HG03558 (cell line): ENCODE measurements around the gene HOXC5.
"Not testable (repeated sequence)": the region's sequence is repeated elsewhere in the genome, so short reads cannot be mapped to it uniquely, and the experiment has no call there.

Experiments used
- ATAC-seq: cut with Tn5 transposase; IDR thresholded peaks from one replicate; pipeline ENCODE4 v1.9.1; 2021; ENCODE audit warnings: moderate number of reproducible peaks; ENCODE audit not compliant: unreplicated experiment; ENCODE audit errors: extremely low read depth

Gene HOXC5

GRCh38 chr12:54058128-54058768 lies 25.4 kb downstream of the HOXC5 start:
- ATAC-seq = no peak

GRCh38 chr12:54059668-54060067 lies 26.8 kb downstream of the HOXC5 start:
- ATAC-seq = no peak

DNA sequence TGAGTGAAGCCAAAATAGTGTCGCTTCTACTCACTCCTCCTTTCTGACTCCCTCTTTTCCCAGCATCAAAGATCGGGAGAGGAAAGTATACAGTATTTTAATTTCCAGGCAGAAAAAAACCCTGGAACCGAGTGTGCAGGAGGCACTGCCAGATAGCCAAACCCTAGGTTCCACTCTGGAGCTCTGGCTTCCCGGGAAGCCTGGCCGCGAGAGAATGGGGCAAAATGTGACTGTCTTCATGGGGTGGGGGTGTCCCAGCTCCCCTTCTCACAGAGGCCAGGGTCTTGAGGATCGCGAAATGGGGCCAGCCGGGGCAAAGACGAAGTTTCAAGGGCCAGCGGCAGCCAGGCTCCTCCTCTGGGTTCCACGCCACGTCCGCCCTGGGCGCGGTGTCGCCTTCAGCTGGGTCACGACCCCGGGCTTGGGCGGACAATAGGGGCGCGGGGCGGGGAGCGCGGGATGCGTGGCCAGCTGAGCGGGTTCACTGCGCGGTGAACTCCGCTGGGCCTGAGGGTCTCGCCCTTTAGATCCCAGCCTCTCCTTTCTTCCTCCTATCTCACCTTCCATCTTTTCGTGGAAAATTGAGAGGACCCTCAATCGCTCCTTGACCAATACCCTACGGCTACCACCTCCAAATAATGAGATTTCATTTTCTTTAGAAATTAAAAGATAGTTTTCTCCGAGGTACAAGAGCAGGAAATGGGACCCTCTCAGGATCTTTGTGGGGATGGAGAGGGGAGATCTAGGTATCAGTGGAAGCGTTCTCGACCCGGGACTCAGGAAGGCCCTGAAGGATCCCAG lies 27.5 kb downstream of the HOXC5 start:
- no peak for ATAC-seq

- no peak for ATAC-seq
Observed at GRCh38 chr12:54060975-54061778, 28.3 kb downstream of the HOXC5 start.

DNA sequence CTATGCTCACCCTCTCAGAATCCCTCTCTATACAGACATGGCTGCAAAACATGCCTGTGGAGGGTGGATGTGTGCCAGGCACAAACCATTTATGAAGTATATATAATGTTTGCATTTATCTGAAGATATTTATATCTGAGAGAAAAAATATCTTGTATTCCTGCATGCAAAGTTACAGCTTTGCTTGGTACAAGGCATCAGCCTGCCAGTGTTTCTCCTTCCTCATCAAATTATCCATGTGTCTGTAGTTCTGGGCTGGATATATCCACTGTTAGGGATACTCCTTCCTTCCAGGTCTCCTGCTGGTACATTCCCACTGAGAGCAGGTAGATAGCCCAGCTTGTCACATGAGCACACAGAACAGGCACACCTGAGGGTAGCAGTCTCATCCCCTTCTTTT lies 32.8 kb downstream of the HOXC5 start:
- no peak for ATAC-seq

- ATAC-seq = no peak
Observed at GRCh38 chr12:54066408-54066807, 33.6 kb downstream of the HOXC5 start.

DNA sequence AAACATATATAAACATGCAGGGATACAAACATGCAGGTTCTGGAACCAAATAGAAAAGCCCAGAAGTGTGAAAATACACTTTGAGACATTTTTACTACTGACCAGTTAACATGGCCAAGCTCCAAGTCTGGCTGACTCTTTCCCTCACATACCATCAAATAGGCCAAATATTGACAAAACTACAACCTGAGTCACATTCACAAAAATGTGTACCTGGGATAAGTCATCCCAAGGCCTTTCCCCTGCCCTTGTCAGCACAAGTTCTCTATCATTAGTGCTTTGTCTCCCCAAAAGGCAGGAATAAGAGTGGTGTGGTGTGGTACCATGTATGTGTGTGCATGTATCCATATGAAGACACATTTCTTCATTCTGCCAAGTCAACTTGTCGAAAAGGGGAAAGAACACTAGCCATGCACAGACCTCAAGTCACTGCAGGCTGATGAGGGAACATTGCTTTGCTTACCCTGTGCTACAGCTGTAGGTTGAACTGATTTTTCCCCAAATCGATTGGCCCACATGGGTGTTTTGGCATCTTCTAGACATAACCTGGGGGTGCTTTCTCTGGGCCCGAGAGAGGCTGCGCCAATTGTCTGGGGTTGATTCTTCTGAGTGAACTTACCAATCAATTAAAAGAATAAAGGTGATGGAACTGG lies 35.7 kb downstream of the HOXC5 start:
- ATAC-seq = no peak

DNA sequence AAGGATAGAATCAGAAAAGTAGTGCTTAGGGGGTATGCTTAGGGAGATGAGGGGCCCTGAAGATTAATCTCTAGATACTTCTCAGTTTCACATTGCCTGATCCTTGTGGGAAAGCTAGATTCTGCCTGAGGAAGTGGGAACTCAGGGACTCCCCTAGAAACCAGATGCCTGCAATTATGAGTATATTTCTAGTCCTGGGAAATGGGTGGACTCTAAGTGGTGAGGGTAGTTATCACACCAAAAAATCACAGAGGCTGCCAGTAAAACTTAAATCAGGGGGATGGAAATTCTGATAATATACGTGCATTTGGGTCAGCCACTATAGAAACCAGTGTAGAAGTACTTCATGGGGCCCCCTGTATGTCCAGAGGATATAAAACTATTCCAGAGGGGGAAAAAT lies 39.1 kb downstream of the HOXC5 start:
- ATAC-seq = no peak

GRCh38 chr12:54074308-54074707 lies 41.5 kb downstream of the HOXC5 start:
- no peak for ATAC-seq

GRCh38 chr12:54075409-54075808 lies 42.6 kb downstream of the HOXC5 start:
- no peak for ATAC-seq

DNA sequence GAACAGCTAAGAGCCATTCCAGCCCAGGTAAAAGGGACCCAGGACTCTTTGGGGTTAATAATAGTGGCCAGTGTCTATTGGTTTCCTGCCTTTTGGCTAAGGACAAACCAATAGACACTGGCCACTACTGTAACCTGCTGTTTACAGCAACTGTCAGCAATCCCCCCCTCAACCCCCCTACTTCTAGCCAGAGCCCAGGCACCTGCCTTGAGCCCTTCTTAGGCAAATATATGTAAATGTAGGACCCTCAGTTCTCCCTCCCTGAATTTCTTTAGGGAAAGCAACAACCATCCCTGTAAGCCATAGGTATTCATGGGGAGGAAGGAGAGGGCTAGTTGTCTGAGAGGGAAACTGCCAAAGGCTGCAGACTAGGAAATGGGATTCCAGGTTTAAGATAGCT lies 43.1 kb downstream of the HOXC5 start:
- no peak for ATAC-seq

DNA sequence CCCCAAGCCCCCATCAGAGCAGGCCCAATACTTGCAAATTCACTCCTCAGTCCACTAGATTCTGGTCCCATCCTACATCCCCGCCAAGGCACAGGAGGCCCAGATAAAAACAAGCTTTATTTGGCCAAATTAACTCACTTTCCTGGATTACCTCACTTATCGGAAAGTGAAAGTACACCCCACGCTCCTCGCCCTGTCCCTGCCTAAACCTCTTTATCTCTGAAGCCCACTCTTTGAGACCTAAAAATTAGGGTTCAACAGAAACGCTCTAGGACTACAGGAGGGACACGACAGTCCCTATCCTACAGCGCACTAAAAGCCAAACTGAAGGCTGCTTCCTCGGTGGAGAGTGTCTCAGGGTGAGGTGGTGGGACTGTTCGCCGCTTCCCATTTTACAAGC lies 45.0 kb downstream of the HOXC5 start:
- ATAC-seq = not testable (repeated sequence)

DNA sequence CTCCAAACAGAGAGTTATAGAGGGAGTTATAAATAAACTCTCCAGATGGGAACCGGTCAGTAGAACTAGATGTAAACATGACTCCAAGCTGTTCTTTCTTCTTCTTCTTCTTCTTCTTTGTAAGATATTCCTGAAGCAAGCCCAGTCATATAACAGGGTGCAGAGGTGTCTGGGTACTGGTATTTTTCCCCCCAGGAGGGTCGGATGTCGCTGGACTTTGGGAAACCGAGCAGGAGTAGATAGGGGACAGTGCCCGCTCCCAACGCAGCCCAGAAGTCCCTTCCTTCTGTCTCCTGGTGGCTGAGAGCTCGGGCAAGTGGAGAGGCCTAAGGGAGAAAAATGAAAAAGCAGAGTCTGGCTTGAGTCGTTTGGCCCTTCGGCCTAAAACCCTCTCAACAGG lies 46.3 kb downstream of the HOXC5 start:
- not testable (repeated sequence) for ATAC-seq

DNA sequence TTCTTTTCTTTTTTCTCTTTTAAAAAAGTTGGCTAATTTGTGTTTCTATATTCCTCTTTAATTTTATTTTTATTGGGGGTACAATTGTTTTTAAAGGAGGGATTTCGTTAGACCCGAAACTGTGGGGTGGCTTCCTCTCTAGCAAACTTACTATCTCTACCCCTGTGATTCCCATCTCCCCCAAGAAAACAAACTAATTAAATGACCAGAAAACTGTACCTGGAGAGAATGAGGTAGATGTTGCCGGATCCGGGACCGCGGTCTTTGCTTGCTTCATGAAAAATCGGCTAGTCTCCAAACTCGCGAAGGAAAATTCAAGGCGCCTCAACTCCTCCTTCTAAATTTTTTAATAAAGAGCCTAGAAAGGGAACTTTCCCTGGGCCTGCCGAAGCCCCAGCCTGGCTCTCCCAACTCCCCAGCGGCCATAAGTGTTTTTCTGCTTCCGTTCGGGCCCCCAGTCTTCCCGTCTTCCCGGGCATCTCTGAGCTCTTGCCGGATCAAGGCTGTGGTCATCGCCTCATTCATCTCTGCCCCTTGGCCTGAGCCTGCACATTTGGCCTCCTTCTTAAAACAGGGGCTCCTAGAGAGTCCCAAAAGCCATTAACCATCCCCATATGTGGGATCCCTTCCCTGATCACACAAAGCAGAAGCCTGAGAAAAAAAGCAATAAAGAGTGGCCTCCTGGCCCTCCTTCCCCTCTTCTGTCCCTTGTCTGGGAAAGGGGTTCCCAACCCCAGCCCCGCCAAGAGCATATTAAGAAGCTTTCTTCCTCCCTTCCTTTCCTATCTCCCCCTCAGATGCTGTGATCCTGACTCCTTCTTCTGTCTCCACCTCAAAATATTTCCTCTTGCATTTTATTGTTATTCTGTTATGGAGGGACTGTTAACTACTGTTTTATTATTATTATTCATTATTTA lies 47.4 kb downstream of the HOXC5 start:
- ATAC-seq = not testable (repeated sequence)

GRCh38 chr12:54081053-54081514 lies 48.2 kb downstream of the HOXC5 start:
- not testable (repeated sequence) for ATAC-seq

DNA sequence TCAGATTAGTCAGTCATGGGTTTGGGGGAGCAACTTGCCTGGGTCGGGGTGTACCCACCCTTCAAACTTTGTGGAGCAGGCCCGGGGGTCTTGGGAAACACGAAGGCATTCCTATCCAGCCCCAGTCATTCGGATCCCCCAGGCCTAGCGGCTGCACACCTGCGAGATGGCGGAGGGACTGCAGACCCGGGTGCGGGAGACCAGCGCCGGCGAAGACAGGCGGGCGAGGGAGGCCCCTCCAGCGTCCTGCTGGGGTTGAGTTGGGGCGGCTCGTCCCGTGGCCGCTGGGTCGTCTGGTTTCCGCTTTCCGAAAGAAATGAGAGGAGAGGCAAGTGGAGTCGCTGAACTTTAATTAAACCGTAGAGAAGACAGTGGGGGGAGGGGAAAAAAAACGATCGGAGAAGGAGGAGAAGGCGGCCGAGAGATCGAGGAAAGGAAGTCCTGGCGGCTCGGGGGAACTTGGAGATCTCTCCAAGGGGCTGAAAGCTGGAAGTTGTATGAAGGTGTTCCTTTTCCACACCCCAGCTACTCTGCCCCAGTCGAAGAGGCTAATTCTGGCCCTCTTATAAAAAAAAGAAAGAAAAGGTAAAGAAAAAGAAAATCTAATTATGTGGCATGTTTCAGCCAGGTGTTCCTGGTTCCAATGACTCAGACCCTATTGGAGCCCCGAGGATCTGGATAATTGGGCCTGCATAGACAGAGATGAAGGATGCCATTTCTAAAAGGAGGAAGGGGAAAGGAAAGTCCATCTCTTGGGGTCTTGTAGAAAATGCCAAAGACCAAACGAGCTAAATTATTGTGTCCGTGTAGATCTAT lies 48.9 kb downstream of the HOXC5 start:
- ATAC-seq = not testable (repeated sequence)

GRCh38 chr12:54082397-54082892 lies 49.6 kb downstream of the HOXC5 start:
- ATAC-seq = no peak
